H1 (cell line): Measurements from ENCODE around the gene B4GALT5. TPM values are rescaled to one million over a fixed set of nuclear protein-coding genes. Genes with fewer than 3 reads are reported as not detected.
A peak's percentile ranks its signal among the peaks of the same experiment; 100 is the strongest.

ENCODE experiments used
- CTCF ChIA-PET: fragments of 300-600 bp; sonication (Branson Sonifier 250); formaldehyde crosslinking; loops from one replicate; lab custom pipeline; 2021; ENCODE audit not compliant: partially characterized antibody; lab: Charles Lee
- POLR2A ChIA-PET: fragments of 300-600 bp; sonication (Branson Sonifier 250); formaldehyde crosslinking; loops from one replicate; lab custom pipeline; 2021; ENCODE audit warnings: inconsistent platforms; ENCODE audit not compliant: partially characterized antibody; lab: Charles Lee
- DNase-seq, 2 experiments: peaks; one replicate each; pipeline versions ENCODE4 v3.0.0 to v3.0.0-alpha.2; 2010 to 2022; ENCODE audit warnings: low spot score in 2 of 2, low read depth in 1 of 2, mixed read lengths in 1 of 2
- FAIRE-seq: peaks from 2 replicates; lab custom pipeline; 2011; peaks lifted over from hg19 to GRCh38; lab: Jason Lieb, UNC
- H2AFZ ChIP-seq: 2 replicates; pipeline ENCODE4 v1.8.1; 2012; ENCODE audit warnings: low read length, inconsistent platforms
- H2AK5ac ChIP-seq: 2 replicates; pipeline ENCODE4 v1.6.1; 2013; ENCODE audit warnings: low read depth, low read length
- H2BK120ac ChIP-seq: replicated peaks from 2 replicates; pipeline ENCODE3; 2013; ENCODE audit warnings: low read depth, low read length, inconsistent platforms
- H2BK12ac ChIP-seq: 2 replicates; pipeline ENCODE4 v1.6.1; 2013; ENCODE audit warnings: low read depth, low read length
- H2BK15ac ChIP-seq: 2 replicates; pipeline ENCODE4 v1.6.1; 2013; ENCODE audit warnings: low read length
- H2BK20ac ChIP-seq: 2 replicates; pipeline ENCODE4 v1.6.1; 2013; ENCODE audit warnings: low read length
- H2BK5ac ChIP-seq: 2 replicates; pipeline ENCODE4 v1.6.1; 2013; ENCODE audit warnings: low read depth, low read length
- H3K14ac ChIP-seq: 2 replicates; pipeline ENCODE4 v1.6.1; 2013; ENCODE audit warnings: inconsistent platforms; ENCODE audit not compliant: insufficient read length
- H3K18ac ChIP-seq: 2 replicates; pipeline ENCODE4 v1.6.1; 2013; ENCODE audit warnings: low read length; ENCODE audit errors: extremely low read depth
- H3K23ac ChIP-seq: 2 replicates; pipeline ENCODE4 v1.6.1; 2013; ENCODE audit warnings: inconsistent platforms; ENCODE audit not compliant: insufficient read length
- H3K23me2 ChIP-seq: 2 replicates; pipeline ENCODE4 v1.6.1; 2013; ENCODE audit warnings: low read depth, low read length
- H3K27ac ChIP-seq: 2 replicates; pipeline ENCODE4 v1.6.1; 2011; ENCODE audit warnings: low read depth, low read length, inconsistent platforms
- H3K27me3 ChIP-seq, 4 experiments: replicated peaks in 1 of 4; 1 replicate in 1 of 4; 2 replicates in 3 of 4; pipeline versions ENCODE4 v1.6.1 to v1.8.1; 2011 to 2013; ENCODE audit warnings: low read length in 3 of 4, mild to moderate bottlenecking in 3 of 4, inconsistent platforms in 2 of 4, mixed read lengths in 2 of 4, moderate library complexity in 1 of 4; ENCODE audit not compliant: control insufficient read depth in 3 of 4, insufficient read depth in 3 of 4; ENCODE audit errors: extremely low read depth in 1 of 4
- H3K36me3 ChIP-seq, 4 experiments: 2 replicates each; pipeline versions ENCODE4 v1.6.1 to v1.8.1; 2011 to 2013; ENCODE audit warnings: mild to moderate bottlenecking in 4 of 4, low read length in 3 of 4, moderate library complexity in 2 of 4, control low read depth in 1 of 4, inconsistent platforms in 1 of 4; ENCODE audit not compliant: insufficient read depth in 4 of 4, control insufficient read depth in 2 of 4
- H3K4ac ChIP-seq: replicated peaks from 2 replicates; pipeline ENCODE3; 2013; ENCODE audit warnings: low read length, low read depth, mixed read lengths, inconsistent platforms; ENCODE audit not compliant: insufficient read length
- H3K4me1 ChIP-seq, 4 experiments: replicated peaks in 1 of 4; 1 replicate in 1 of 4; 2 replicates in 3 of 4; pipeline versions ENCODE4 v1.6.1 to v1.8.1; 2011 to 2013; ENCODE audit warnings: low read length in 3 of 4, inconsistent platforms in 2 of 4, mixed read lengths in 1 of 4; ENCODE audit not compliant: insufficient read depth in 4 of 4, control insufficient read depth in 3 of 4
- H3K4me2 ChIP-seq, 2 experiments: 2 replicates each; pipeline versions ENCODE4 v1.6.1 to v1.8.1; 2011 to 2013; ENCODE audit warnings: low read depth in 2 of 2, low read length in 2 of 2, control low read depth in 1 of 2, inconsistent platforms in 1 of 2, mild to moderate bottlenecking in 1 of 2; ENCODE audit not compliant: insufficient read depth in 1 of 2
- H3K4me3 ChIP-seq, 4 experiments: fragments of 200-600, 300-600 bp in 1 of 4; sonication (generic), shearing (Covaris generic), sonication (Bioruptor Twin) in 1 of 4; 2 replicates each; pipeline versions ENCODE4 v1.5.1 to v1.8.1; 2011 to 2016; ENCODE audit warnings: low read length in 4 of 4, low read depth in 3 of 4, control low read depth in 2 of 4, inconsistent platforms in 2 of 4, mild to moderate bottlenecking in 2 of 4, mixed read lengths in 1 of 4, moderate library complexity in 1 of 4; ENCODE audit not compliant: insufficient read depth in 2 of 4; ENCODE audit errors: extremely low read depth in 1 of 4
- H3K56ac ChIP-seq: replicated peaks from 2 replicates; pipeline ENCODE3; 2013; ENCODE audit warnings: low read depth, mild to moderate bottlenecking, mixed read lengths, low read length, inconsistent platforms; ENCODE audit not compliant: insufficient read length
- H3K79me1 ChIP-seq: 2 replicates; pipeline ENCODE4 v1.6.1; 2013; ENCODE audit warnings: low read depth, low read length, control low read depth
- H3K79me2 ChIP-seq, 2 experiments: 2 replicates each; pipeline versions ENCODE4 v1.6.1 to v1.8.1; 2012 to 2013; ENCODE audit warnings: low read length in 2 of 2, mild to moderate bottlenecking in 2 of 2, inconsistent platforms in 1 of 2; ENCODE audit not compliant: insufficient read depth in 2 of 2, control insufficient read depth in 1 of 2
- H3K9ac ChIP-seq, 4 experiments: replicated peaks in 1 of 4; 1 replicate in 1 of 4; 2 replicates in 3 of 4; pipeline versions ENCODE4 v1.6.1 to v1.8.1; 2011 to 2013; ENCODE audit warnings: low read depth in 3 of 4, low read length in 3 of 4, control low read depth in 2 of 4, mild to moderate bottlenecking in 2 of 4, moderate library complexity in 2 of 4, inconsistent platforms in 1 of 4; ENCODE audit errors: extremely low read depth in 1 of 4
- H3K9me3 ChIP-seq, 2 experiments: 2 replicates each; pipeline versions ENCODE4 v1.6.1 to v1.8.1; 2012 to 2013; ENCODE audit warnings: mild to moderate bottlenecking in 2 of 2, moderate library complexity in 2 of 2, control low read depth in 1 of 2, inconsistent platforms in 1 of 2, low read depth in 1 of 2, low read length in 1 of 2, mixed read lengths in 1 of 2; ENCODE audit not compliant: insufficient read depth in 2 of 2
- H4K20me1 ChIP-seq, 2 experiments: replicated peaks in 1 of 2; 2 replicates each; pipeline versions ENCODE3 to v1.8.1; 2011 to 2013; ENCODE audit warnings: inconsistent platforms in 2 of 2, low read length in 2 of 2, mild to moderate bottlenecking in 1 of 2; ENCODE audit not compliant: insufficient read depth in 2 of 2, control insufficient read depth in 1 of 2
- H4K5ac ChIP-seq: 2 replicates; pipeline ENCODE4 v1.6.1; 2013; ENCODE audit warnings: low read length, low read depth, mixed read lengths, inconsistent platforms; ENCODE audit not compliant: insufficient read length
- H4K8ac ChIP-seq: 2 replicates; pipeline ENCODE4 v1.8.0; 2013; ENCODE audit warnings: mild to moderate bottlenecking, moderate library complexity, low read length, inconsistent platforms; ENCODE audit not compliant: insufficient read depth; ENCODE audit errors: extremely low read depth
- H4K91ac ChIP-seq: replicated peaks from 2 replicates; pipeline ENCODE3; 2013; ENCODE audit warnings: low read length, mixed read lengths, inconsistent platforms; ENCODE audit not compliant: insufficient read length
- WGBS, 2 experiments: shearing (Covaris generic) in 1 of 2; methylation state at CpG; one replicate each; pipeline versions ENCODE4 v1.1.6 to v1.1.7; 2013 to 2015; ENCODE audit warnings: low lambda C conversion rate in 2 of 2, mixed read lengths in 2 of 2, inconsistent platforms in 1 of 2, low coverage in 1 of 2, missing lambda C conversion rate in 1 of 2; ENCODE audit not compliant: insufficient replicate concordance in 2 of 2, insufficient coverage in 1 of 2, insufficient read length in 1 of 2; ENCODE audit errors: extremely low coverage in 1 of 2, missing lambda C conversion rate in 1 of 2; 5-methylcytosine and 5-hydroxymethylcytosine counted together
- polyA plus RNA-seq, 7 experiments: library from polyadenylated mRNA; depleted of rRNA in 3 of 7; stranded (reverse) in 5 of 7; unstranded in 2 of 7; fragments of >200 nt in 5 of 7; fragments of 200-250 nt in 2 of 7; gene quantifications; 1 replicate in 5 of 7; 2 replicates in 1 of 7; 4 replicates in 1 of 7; pipeline versions ENCODE4 v1.2.1 to v1.2.3, GENCODE V29; 2011 to 2013; ENCODE audit warnings: missing spikeins in 2 of 7, mixed read lengths in 2 of 7
- total RNA-seq: library from RNA; stranded (reverse); fragmentation: NEBNext Ultra II Directional; extraction: Animal tissue kit (Norgen Biotek cat#: 25700); gene quantifications from 2 replicates; pipeline ENCODE4 v1.2.1, GENCODE V29; 2021

The B4GALT5 gene
- total and polyA plus RNA-seq, 2 of the 8 experiments (the other 6 are each of a cell fraction or from before 2014, with no cell fraction given), result 46.5 to 75.4 TPM

GRCh38 chr20:49725694-49726093 lies 12.0 kb upstream of the B4GALT5 start:
- H2BK20ac ChIP-seq, result 0 out of 2 replicates have a peak overlapping the region, but pooled peaks have one; percentile 72
- H3K79me2 ChIP-seq, result no peaks in the 10 kb centered on the region
- no peak overlapping the region for H3K56ac ChIP-seq
- no peak overlapping the region for H4K91ac ChIP-seq
- no peak overlapping the region for H4K8ac ChIP-seq
- no peak overlapping the region for H3K18ac ChIP-seq
- H2AK5ac ChIP-seq, result 0 out of 2 replicates have a peak overlapping the region, but pooled peaks have one; percentile 82
- H2BK120ac ChIP-seq, result no peak overlapping the region
- H4K5ac ChIP-seq, result no peak overlapping the region
- 84% methylated on average over 2 of the region's 2 CpGs; no CpG with 5 or more reads in 1 of the 2 experiments for WGBS, 2 experiments
- no peak overlapping the region for H2BK12ac ChIP-seq
- no peak overlapping the region for H3K14ac ChIP-seq
- no peak overlapping the region for H3K23ac ChIP-seq
- no peak overlapping the region for H2AFZ ChIP-seq
- no peak overlapping the region for H2BK5ac ChIP-seq
- peak overlapping the region; percentile 92; the same call in 1 of the 2 replicates for H2BK15ac ChIP-seq
- H4K20me1 ChIP-seq, result no peaks in the 10 kb centered on the region
- peak overlapping the region; percentile 91 for H3K4ac ChIP-seq
- no peaks in the 10 kb centered on the region; the same call in 1 of the 2 replicates for H3K23me2 ChIP-seq
- H3K9ac ChIP-seq, result no peak overlapping the region
- DNase-seq, result no peak
- H3K4me1 ChIP-seq, result peaks cover 0 to 8% (median 0%) of the 10 kb centered on the region in 4 experiments; a peak in 2 of 7 replicates
- H3K9me3 ChIP-seq, result no peaks in the 10 kb centered on the region
- no peaks in the 10 kb centered on the region for H3K36me3 ChIP-seq
- no peak for FAIRE-seq
- CTCF ChIA-PET, result no interaction called here
- H3K27me3 ChIP-seq, result no peaks in the 10 kb centered on the region; a peak in 1 of 7 replicates
- H3K27ac ChIP-seq, result no peak overlapping the region
- no peak overlapping the region for H3K4me3 ChIP-seq
- H3K4me2 ChIP-seq, result no peak overlapping the region
- no peaks in the 10 kb centered on the region for H3K79me1 ChIP-seq
- POLR2A ChIA-PET, result interaction anchor here (0.5 to 1.1 kb wide), 3 partner anchors 12 to 98 kb away, joined by 3 to 4 read pairs (median 3); partner anchors contain the start of gene B4GALT5
